Hepatocyte (in vitro differentiated cells): ENCODE results near the gene SLC22A23.

Experiments
- CTCF ChIP-seq: fragments of 200-600 bp; sonication (generic); IDR thresholded peaks from 2 replicates; pipeline ENCODE4 v1.5.1; 2016; ENCODE audit warnings: antibody characterized with exemption, mild to moderate bottlenecking; ENCODE audit not compliant: poor library complexity
- EZH2 ChIP-seq: fragments of 200-600 bp; sonication (generic); IDR thresholded peaks from 2 replicates; pipeline ENCODE4 v1.6.1; 2016; ENCODE audit warnings: antibody characterized with exemption, mild to moderate bottlenecking, borderline replicate concordance
- EZH2phosphoT487 ChIP-seq: fragments of 200-600 bp; sonication (generic); IDR thresholded peaks from one replicate; pipeline ENCODE4 v1.6.1; 2018; ENCODE audit warnings: antibody characterized with exemption, mild to moderate bottlenecking, low read depth, moderate library complexity; ENCODE audit not compliant: unreplicated experiment, severe bottlenecking

- TF ChIP-seq CTCF (no peak), EZH2 (no peak), EZH2phosphoT487 (no peak)
Observed at GRCh38 chr6:3367630-3368029, 89.2 kb downstream of the SLC22A23 start.
